Naive B cell (primary cell): ENCODE data around the gene SCNN1A. TPM values are rescaled to one million over a fixed set of nuclear protein-coding genes. Genes with fewer than 3 reads are reported as not detected.

Experiments
- ATAC-seq, 2 donors: fragments of 150-1000 bp; cut with Tn5 transposase; 2 replicates each; pipeline ENCODE4 v1.10.0; 2021; ENCODE audit warnings: low read depth in 2 of 2, mild to moderate bottlenecking in 2 of 2, moderate library complexity in 2 of 2
- DNase-seq: peaks from one replicate; pipeline ENCODE4 v3.0.0; 2022
- H3K27ac Mint-ChIP-seq, 6 donors: one replicate each; pipeline ENCODE4 v1.8.0; 2020 to 2022; ENCODE audit warnings: mild to moderate bottlenecking in 6 of 6, mixed read lengths in 6 of 6, moderate library complexity in 5 of 6, inconsistent platforms in 2 of 6
- H3K27me3 Mint-ChIP-seq, 3 donors: one replicate each; pipeline ENCODE4 v1.8.0; 2021 to 2022; ENCODE audit warnings: mixed read lengths in 3 of 3, mild to moderate bottlenecking in 1 of 3
- H3K36me3 Mint-ChIP-seq, 2 donors: one replicate each; pipeline ENCODE4 v1.8.0; 2020 to 2022; ENCODE audit warnings: mixed read lengths in 2 of 2, inconsistent platforms in 1 of 2, mild to moderate bottlenecking in 1 of 2
- H3K4me1 Mint-ChIP-seq, 3 donors: one replicate each; pipeline ENCODE4 v1.8.0; 2020 to 2022; ENCODE audit warnings: mixed read lengths in 3 of 3, inconsistent platforms in 1 of 3, mild to moderate bottlenecking in 1 of 3, moderate library complexity in 1 of 3
- H3K4me3 Mint-ChIP-seq, 8 donors: one replicate each; pipeline ENCODE4 v1.8.0; 2020 to 2022; ENCODE audit warnings: mild to moderate bottlenecking in 8 of 8, mixed read lengths in 8 of 8, moderate library complexity in 8 of 8, inconsistent platforms in 2 of 8
- H3K9me3 Mint-ChIP-seq, 7 donors: one replicate each; pipeline ENCODE4 v1.8.0; 2020 to 2022; ENCODE audit warnings: mixed read lengths in 7 of 7, mild to moderate bottlenecking in 5 of 7, inconsistent platforms in 2 of 7, moderate library complexity in 1 of 7
- polyA plus RNA-seq, 6 donors: library from polyadenylated mRNA; unstranded; fragments of 300-500 nt; fragmentation: Illumina TruSeq; gene quantifications; one replicate each; pipeline ENCODE4 v1.2.3, GENCODE V29; 2021; ENCODE audit warnings: low read depth in 6 of 6

The SCNN1A gene
- polyA plus RNA-seq, 6 donors from 2014 or later, result not detected

GRCh38 chr12:6336079-6336888 lies 39.1 kb downstream of the SCNN1A start:
- no peaks in the 10 kb centered on the region for H3K36me3 Mint-ChIP-seq
- peaks cover 22 to 42% (median 26%) of the 10 kb centered on the region in 3 donors for H3K27me3 Mint-ChIP-seq
- ATAC-seq (no peak), DNase-seq (no peak)
- H3K4me3 Mint-ChIP-seq, result peak overlapping the region in 4 of 8 donors; percentile 54 to 80 (median 78)
- no peaks in the 10 kb centered on the region for H3K9me3 Mint-ChIP-seq
- peaks cover 7 to 32% (median 20%) of the 10 kb centered on the region in 3 donors for H3K4me1 Mint-ChIP-seq
- peak overlapping the region in 3 of 6 donors; percentile 19 to 94 (median 78) for H3K27ac Mint-ChIP-seq

GRCh38 chr12:6335451-6336078 lies 39.8 kb downstream of the SCNN1A start:
- Mint-ChIP-seq H3K36me3 (no peaks in the 10 kb centered on the region), H3K27ac (peak overlapping the region in 3 of 6 donors; percentile 10 to 78 (median 19)), H3K4me1 (peaks cover 14 to 37% (median 23%) of the 10 kb centered on the region in 3 donors), H3K4me3 (peak overlapping the region in 4 of 8 donors; percentile 54 to 80 (median 78)), H3K27me3 (peaks cover 29 to 49% (median 32%) of the 10 kb centered on the region in 3 donors), H3K9me3 (no peaks in the 10 kb centered on the region)
- ATAC-seq (peak; percentile 89 to 92), DNase-seq (peak; percentile 64)

DNA sequence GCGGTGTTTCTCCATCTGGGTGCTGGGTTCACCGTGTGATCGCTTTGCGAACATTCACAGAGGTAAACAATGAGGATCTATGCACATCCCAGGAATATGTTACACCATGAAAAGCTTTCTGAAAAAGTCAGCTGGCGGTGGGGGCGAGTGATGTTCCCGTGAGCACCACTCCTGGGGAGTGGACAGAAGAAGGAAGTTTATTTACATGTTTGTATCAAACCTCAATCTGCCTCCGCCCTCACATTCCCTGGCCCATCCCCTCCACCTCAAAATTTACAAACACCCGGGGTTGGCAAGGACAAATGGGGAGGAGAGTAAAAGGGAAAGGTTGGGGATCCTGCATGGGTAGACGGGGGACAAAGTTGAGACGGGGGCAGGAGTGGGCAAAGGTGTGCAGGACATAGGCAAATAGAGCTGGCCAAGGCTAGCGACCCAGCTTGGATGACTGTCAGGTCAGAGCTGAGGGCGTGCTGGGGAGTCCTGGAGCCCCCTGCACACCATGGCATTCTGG lies 40.4 kb downstream of the SCNN1A start:
- Mint-ChIP-seq H3K36me3 (no peaks in the 10 kb centered on the region), H3K4me1 (peaks cover 20 to 42% (median 29%) of the 10 kb centered on the region in 3 donors), H3K9me3 (peaks cover 0 to 1% (median 0%) of the 10 kb centered on the region in 7 donors), H3K4me3 (peak overlapping the region in 3 of 8 donors; percentile 19 to 43 (median 40)), H3K27ac (no peak overlapping the region), H3K27me3 (peaks cover 35 to 53% (median 38%) of the 10 kb centered on the region in 3 donors)
- no peak for ATAC-seq
- no peak for DNase-seq

DNA sequence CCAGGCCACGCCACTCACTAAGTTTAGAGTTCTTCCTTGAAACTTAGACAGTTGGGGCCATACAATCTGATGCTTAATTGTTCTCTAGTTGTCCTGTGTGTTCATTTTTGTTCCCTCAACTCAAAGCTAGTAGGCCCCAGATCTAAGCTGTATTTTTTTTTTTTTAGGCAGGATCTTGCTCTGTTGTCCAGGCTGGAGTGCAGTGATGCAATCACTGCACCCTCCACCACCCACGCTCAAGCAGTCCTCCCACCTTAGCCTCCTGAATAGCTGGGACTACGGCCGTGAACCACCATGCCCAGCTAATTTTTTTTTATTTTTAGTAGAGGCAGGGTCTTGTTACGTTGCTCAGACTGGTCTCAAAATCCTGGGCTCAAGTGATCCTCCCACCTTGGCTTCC lies 41.0 kb downstream of the SCNN1A start:
- Mint-ChIP-seq H3K4me3 (peak overlapping the region in 2 of 8 donors; percentile 16 to 19), H3K27me3 (peaks cover 38 to 53% (median 38%) of the 10 kb centered on the region in 3 donors), H3K36me3 (no peaks in the 10 kb centered on the region), H3K9me3 (peaks cover 0 to 2% (median 0%) of the 10 kb centered on the region in 7 donors), H3K4me1 (peaks cover 24 to 47% (median 33%) of the 10 kb centered on the region in 3 donors), H3K27ac (no peak overlapping the region)
- DNase-seq, result no peak
- no peak for ATAC-seq

DNA sequence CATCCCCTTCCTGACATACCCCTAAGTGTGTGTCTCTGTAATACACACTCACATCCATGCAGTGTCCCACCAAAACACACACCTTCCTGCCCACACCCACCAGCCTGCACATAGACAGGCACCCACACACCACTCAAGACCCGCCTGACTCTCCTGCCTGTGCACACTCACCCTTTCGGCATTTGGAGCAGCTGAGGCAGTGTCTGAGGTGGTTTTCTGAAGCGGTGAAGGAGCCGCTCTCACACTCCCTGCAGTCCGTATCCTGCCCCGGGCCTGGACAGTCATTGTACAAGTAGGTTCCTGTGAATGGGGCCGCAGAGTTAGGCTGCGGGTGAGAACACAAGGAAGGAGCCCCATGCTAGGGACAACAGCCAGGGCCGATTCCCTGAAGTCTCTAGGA lies 41.8 kb downstream of the SCNN1A start:
- H3K36me3 Mint-ChIP-seq, result no peaks in the 10 kb centered on the region
- DNase-seq (no peak), ATAC-seq (no peak)
- peaks cover 24 to 47% (median 33%) of the 10 kb centered on the region in 3 donors for H3K4me1 Mint-ChIP-seq
- no peak overlapping the region for H3K27ac Mint-ChIP-seq
- H3K4me3 Mint-ChIP-seq, result peak overlapping the region in 2 of 8 donors; percentile 30 to 53
- peaks cover 0 to 2% (median 0%) of the 10 kb centered on the region in 7 donors for H3K9me3 Mint-ChIP-seq
- H3K27me3 Mint-ChIP-seq, result peaks cover 38 to 53% (median 38%) of the 10 kb centered on the region in 3 donors

GRCh38 chr12:6333029-6333428 lies 42.3 kb downstream of the SCNN1A start:
- peaks cover 24 to 47% (median 33%) of the 10 kb centered on the region in 3 donors for H3K4me1 Mint-ChIP-seq

DNA sequence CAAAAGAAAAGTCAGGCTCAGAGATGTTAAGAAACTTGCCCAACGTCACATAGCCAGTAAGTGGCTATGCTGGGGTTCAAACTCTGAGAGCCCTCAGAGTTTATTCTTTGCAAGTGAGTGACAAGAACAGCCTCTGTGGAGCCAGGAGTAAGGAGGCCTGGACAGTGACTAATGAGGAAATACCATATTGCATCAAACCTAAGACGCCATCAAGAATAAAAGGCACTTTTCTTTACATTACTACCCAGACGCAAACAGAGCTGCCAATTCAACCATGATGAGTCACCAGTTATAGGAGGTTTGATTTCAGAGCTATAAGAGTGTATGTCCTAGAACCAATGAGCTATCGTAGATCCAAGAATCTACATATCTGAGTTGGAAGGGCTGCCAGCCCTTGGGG lies 42.9 kb downstream of the SCNN1A start:
- H3K27me3 Mint-ChIP-seq, result peaks cover 38 to 59% (median 38%) of the 10 kb centered on the region in 3 donors
- H3K4me3 Mint-ChIP-seq, result no peak overlapping the region
- DNase-seq (no peak), ATAC-seq (no peak)
- no peak overlapping the region for H3K27ac Mint-ChIP-seq
- H3K36me3 Mint-ChIP-seq, result no peaks in the 10 kb centered on the region
- peaks cover 0 to 2% (median 0%) of the 10 kb centered on the region in 7 donors for H3K9me3 Mint-ChIP-seq
- peaks cover 24 to 47% (median 33%) of the 10 kb centered on the region in 3 donors for H3K4me1 Mint-ChIP-seq

More at GRCh38 chr12:6333029-6333428, 42.3 kb downstream of the SCNN1A start:
- Mint-ChIP-seq H3K36me3 (no peaks in the 10 kb centered on the region), H3K9me3 (peaks cover 0 to 2% (median 0%) of the 10 kb centered on the region in 7 donors), H3K4me3 (peak overlapping the region in 1 of 8 donors; percentile 67), H3K27me3 (peaks cover 38 to 56% (median 38%) of the 10 kb centered on the region in 3 donors), H3K27ac (no peak overlapping the region)
- DNase-seq, result no peak
- ATAC-seq, result no peak

DNA sequence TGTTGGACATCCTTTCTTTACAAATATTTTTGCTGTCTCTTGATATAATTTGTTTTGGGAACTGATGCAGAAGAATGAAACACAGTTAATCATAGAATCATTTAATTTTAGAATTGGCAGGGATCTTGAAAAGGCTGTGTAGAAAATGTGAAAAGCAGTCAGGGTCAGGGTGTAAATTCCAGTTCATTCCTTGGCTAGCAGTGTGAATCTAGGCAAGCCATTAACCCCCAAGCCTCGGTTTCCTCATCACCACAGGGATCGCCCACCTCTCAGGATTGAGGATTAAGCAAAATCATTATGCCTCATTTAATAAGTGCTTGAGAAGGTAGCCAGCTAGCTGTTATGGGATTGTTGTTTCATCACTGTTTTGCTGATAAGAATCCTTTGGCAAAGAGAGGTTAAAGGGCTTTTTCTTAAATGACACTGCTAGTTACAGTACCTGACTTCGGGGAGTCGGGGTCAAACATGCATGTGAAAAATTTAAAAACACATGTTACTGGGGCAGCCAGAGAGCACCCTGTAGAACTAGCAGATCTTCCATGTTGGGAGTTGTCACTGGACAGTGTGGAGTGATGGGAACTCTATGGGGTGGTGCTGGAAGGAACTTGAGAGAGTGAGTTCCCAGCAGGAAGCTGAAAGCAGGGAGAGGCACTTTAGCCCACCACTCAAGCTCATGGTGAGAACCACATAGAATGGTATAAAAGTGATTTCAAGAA lies 44.2 kb downstream of the SCNN1A start:
- Mint-ChIP-seq H3K4me1 (peaks cover 24 to 47% (median 33%) of the 10 kb centered on the region in 3 donors), H3K36me3 (no peaks in the 10 kb centered on the region), H3K27ac (peak overlapping the region in 1 of 6 donors; percentile 80), H3K27me3 (peaks cover 48 to 70% (median 49%) of the 10 kb centered on the region in 3 donors), H3K9me3 (peaks cover 0 to 2% (median 0%) of the 10 kb centered on the region in 7 donors), H3K4me3 (peak overlapping the region in 1 of 8 donors; percentile 16)
- DNase-seq (no peak), ATAC-seq (no peak)

DNA sequence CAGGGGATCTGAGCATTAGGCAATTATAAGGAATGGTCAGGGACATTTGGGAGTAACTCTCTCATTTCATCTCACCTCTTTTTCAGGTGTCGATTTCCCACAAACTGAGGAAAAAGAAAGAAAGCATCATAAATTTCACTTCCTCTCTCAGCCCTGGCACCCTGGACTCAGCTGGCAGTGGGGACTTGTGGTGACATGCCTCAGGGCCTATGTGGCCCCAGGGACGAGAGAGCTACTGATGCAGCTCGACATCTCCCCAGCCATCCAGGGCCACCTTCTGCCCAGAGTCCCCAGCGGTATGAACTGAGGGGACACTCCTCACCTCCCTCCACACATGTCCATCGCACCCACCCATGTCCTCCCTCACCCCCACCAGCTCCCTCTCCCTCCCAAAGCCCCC lies 45.2 kb downstream of the SCNN1A start:
- no peaks in the 10 kb centered on the region for H3K36me3 Mint-ChIP-seq
- peak; percentile 100 for ATAC-seq
- H3K9me3 Mint-ChIP-seq, result peaks cover 0 to 2% (median 0%) of the 10 kb centered on the region in 7 donors
- H3K4me1 Mint-ChIP-seq, result peaks cover 24 to 38% (median 27%) of the 10 kb centered on the region in 3 donors
- peak overlapping the region in 5 of 6 donors; percentile 57 to 95 (median 76) for H3K27ac Mint-ChIP-seq
- H3K4me3 Mint-ChIP-seq, result peak overlapping the region; percentile 4 to 82 (median 56)
- H3K27me3 Mint-ChIP-seq, result peaks cover 45 to 71% (median 57%) of the 10 kb centered on the region in 3 donors
- peak; percentile 85 for DNase-seq

- H3K27ac Mint-ChIP-seq, result peak overlapping the region in 4 of 6 donors; percentile 74 to 95 (median 80)
- H3K9me3 Mint-ChIP-seq, result peaks cover 0 to 2% (median 0%) of the 10 kb centered on the region in 7 donors
- H3K36me3 Mint-ChIP-seq, result no peaks in the 10 kb centered on the region
- DNase-seq (no peak), ATAC-seq (no peak)
- peak overlapping the region in 4 of 8 donors; percentile 41 to 82 (median 74) for H3K4me3 Mint-ChIP-seq
- H3K4me1 Mint-ChIP-seq, result peaks cover 25 to 35% (median 28%) of the 10 kb centered on the region in 3 donors
- peaks cover 49 to 72% (median 62%) of the 10 kb centered on the region in 3 donors for H3K27me3 Mint-ChIP-seq
Observed at GRCh38 chr12:6329703-6330064, 45.7 kb downstream of the SCNN1A start.

DNA sequence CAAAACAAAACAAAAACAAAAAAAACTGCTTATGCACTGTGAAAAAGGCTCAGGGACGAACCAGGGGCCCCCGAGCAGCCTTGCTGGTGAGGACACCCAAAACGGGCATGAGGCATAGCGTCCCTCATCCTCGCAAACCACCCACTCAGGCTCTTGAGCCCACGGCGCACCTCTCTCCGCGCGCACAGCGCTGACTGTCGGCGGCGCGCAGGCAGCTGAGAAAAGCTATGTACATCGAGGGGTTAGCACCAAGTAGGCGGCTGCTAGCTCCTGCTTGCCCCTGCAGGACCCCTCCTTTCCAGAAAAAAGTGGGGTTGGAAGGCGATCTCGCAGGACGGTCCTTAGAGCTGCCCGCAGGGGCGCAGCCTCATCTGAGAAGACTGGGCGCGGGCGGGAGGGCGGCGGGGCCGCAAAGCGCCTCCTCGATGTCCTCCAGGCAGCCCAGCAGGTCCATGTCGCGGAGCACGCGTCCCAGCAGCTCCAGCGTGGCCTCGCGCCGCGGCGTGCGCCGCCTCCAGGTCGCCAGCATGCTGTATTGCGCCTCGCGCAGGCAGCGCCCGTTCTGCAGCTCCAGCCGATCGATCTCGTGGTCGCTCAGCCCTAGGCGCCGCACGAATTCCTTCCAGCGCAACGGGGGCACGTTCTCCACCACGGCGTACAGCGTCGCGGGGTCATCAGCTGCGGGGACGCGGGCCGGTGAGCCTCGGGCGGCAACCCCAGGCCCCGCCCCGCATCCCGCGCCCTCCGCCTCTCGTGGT lies 46.2 kb downstream of the SCNN1A start:
- peaks cover 27 to 41% (median 34%) of the 10 kb centered on the region in 3 donors for H3K4me1 Mint-ChIP-seq
- no peaks in the 10 kb centered on the region for H3K36me3 Mint-ChIP-seq
- H3K27me3 Mint-ChIP-seq, result peaks cover 52 to 72% (median 66%) of the 10 kb centered on the region in 3 donors
- H3K9me3 Mint-ChIP-seq, result peaks cover 0 to 2% (median 0%) of the 10 kb centered on the region in 7 donors
- no peak overlapping the region for H3K4me3 Mint-ChIP-seq
- H3K27ac Mint-ChIP-seq, result no peak overlapping the region
- DNase-seq (no peak), ATAC-seq (no peak)
